NCI-H1048 (cell line): ENCODE results near the gene CABLES1.
"Not testable (repeated sequence)": the region's sequence is repeated elsewhere in the genome, so short reads cannot be mapped to it uniquely, and the experiment has no call there.

Source experiments
- DNase-seq: peaks from one replicate; lab custom pipeline; 2025; lab: John Stamatoyannopoulos, UW

The CABLES1 gene

GRCh38 chr18:23266717-23267446 is 131.6 kb downstream of the CABLES1 start:
- DNase-seq, result no peak

DNA sequence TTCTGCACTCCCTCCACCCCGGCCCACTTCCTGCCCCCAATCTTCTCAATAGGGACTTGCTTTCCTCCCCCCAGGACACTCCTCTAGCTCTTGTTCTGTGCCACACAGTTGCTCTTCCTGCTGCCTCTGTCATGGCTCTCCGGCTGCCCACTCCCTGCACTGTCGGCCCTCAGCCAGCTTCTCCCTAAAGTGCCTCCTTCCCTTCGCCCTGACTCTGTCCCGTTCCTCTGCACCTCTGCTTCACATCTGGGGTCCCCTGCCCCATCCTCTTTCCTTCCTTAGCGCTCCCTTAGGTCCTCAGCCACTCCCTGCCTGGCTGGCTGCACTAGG is 132.1 kb downstream of the CABLES1 start:
- DNase-seq, result no peak

DNA sequence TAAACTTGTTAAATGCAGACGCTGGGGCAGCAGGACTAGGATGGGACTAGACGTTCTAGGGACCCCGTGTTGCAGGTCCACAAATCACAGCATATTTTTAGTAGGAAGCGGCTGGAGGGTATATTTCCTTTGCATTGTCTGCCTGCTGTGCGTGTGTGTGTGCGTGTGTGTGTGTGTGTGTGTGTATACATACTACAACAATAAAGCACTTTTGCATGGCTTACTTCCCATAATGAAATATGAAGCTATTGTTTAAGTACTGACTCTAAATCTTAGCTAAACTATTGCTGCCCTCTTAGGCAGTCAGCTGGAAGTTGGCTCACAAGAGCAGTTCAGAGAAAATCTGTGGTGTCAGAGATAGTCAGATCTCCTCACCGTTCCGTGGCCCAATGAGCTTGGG is 133.4 kb downstream of the CABLES1 start:
- no peak for DNase-seq

DNA sequence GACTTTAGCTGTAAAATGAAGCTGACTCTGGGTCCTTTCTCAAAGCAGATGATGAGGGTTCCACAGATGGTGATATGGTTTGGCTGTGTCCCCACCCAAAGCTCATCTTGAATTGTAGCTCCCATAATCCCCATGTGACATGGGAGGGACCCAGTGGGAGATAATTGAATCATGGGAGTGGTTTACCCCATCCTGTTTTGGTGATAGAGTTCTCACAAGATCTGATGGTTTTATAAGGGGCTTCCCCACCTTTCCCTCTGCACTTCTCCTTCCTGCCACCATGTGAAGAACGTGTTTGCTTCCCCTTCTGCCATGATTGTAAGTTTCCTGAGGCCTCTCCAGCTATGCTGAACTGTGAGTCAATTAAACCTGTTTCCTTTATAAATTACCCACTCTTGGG is 133.8 kb downstream of the CABLES1 start:
- not testable (repeated sequence) for DNase-seq

GRCh38 chr18:23269928-23270327 is 134.6 kb downstream of the CABLES1 start:
- no peak for DNase-seq

- DNase-seq, result no peak
Measured at GRCh38 chr18:23270986-23271680, 135.8 kb downstream of the CABLES1 start.

- no peak for DNase-seq
Measured at GRCh38 chr18:23272498-23273232, 137.4 kb downstream of the CABLES1 start.

DNA sequence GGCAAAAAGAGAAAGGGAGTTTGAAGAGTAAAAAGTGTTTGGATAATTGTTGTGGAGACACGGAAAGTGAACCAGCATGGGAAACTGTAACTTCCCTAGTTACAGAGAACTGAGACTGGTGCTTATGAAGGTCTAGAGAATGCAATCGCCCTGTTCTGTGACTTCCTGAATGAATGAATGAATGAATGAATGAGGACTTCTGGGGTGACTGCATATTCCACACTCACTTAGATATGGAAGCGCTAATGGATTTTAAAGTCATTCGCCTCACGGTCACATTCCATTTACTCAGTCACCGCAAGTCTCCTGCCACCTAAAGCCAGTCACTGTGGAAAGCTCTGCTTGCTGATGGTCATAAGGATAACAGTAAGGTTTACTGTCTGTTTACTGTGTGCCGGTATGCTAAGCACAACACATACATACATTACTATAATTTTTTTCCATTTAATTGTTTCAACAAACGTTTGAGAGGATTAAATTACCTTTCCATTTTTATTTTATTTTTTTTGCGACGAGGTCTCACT is 138.2 kb downstream of the CABLES1 start:
- DNase-seq, result no peak

DNA sequence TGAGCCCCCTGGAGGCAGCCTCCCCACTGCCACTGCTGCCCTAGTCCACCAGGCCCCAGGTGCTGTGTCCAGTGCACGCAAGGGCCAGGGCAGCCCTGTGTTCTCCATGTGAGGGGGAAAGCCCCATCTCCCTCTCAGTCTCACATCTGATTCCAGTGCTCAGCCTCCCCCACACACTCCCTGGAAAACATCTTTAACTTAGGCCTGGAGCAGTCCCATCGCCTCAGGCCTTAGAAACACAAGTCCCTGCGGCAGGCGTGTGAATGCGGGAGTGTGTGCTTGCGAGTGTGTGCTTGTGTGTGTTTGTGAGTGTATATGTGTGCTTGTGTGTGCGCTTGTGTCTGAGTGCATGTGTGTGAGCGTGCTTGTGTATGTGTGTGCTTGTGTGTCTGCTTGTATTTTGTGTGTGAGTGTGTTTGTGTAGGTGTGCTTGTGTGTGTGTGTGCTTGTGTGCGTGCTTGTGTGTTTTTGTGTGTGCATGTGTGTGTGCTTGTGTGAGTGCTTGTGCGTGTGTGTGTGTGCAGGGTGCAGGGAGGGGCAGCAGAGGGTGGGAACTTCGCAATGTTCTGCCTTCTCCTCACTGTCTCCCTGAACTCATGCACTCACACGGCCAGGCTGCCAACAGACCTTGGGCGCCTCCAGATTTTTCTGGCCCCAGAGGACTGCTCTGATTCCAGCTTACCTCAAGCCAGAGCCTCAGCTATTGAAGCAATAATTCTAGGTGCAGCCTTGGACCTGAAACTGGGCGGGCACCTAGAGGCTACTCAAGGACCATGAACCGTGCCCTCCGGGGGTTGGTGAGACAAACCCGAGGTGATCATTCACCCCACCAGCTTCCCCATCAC is 139.6 kb downstream of the CABLES1 start:
- DNase-seq, result no peak

GRCh38 chr18:23276451-23276850 is 141.2 kb downstream of the CABLES1 start:
- no peak for DNase-seq

DNA sequence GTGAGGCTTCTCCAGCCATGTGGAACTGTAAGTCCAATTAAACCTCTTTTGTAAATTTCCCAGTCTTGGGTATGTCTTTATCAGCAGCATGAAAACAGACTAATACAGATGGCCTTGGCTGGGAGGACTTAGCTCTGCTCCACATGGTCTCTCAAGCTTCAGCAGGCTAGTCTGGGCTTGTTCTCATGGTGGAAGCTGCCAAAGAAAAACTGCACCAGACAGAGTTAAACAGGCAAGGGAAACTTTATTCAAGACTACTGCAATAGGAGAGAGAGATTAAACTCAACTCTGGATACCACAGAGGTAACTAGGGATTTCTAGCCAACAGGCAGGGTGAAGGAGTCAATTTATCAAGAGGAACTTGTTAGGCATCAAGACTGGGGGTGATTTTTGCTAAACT is 142.1 kb downstream of the CABLES1 start:
- DNase-seq, result no peak

- DNase-seq, result no peak
Measured at GRCh38 chr18:23279931-23280330, 144.6 kb downstream of the CABLES1 start.

GRCh38 chr18:23280844-23281243 is 145.6 kb downstream of the CABLES1 start:
- DNase-seq, result no peak

- DNase-seq, result peak; percentile 81
Measured at GRCh38 chr18:23281626-23282436, 146.5 kb downstream of the CABLES1 start.

GRCh38 chr18:23282437-23282781 is 147.1 kb downstream of the CABLES1 start:
- DNase-seq, result no peak

- no peak for DNase-seq
Measured at GRCh38 chr18:23283916-23284430, 148.7 kb downstream of the CABLES1 start.

- no peak for DNase-seq
Measured at GRCh38 chr18:23284629-23285028, 149.3 kb downstream of the CABLES1 start.

DNA sequence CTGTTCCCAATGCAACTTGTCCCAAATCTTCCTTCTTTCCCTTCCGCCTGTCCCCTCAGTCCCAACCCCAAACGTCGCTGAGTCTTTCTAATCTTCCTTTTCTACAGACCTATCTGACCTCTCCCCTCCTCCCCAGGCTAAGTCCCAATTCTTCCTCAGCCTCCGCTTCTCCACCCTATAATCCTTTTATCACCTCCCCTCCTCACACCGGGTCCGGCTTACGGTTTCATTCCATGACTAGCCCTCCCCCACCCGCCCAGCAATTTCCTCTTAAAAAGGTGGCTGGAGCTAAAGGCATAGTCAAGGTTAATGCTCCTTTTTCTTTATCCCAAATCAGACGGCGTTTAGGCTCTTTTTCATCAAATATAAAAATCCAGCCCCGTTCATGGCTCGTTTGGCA is 150.3 kb downstream of the CABLES1 start:
- DNase-seq, result not testable (repeated sequence)

GRCh38 chr18:23291456-23292205 is 156.3 kb downstream of the CABLES1 start:
- no peak for DNase-seq

DNA sequence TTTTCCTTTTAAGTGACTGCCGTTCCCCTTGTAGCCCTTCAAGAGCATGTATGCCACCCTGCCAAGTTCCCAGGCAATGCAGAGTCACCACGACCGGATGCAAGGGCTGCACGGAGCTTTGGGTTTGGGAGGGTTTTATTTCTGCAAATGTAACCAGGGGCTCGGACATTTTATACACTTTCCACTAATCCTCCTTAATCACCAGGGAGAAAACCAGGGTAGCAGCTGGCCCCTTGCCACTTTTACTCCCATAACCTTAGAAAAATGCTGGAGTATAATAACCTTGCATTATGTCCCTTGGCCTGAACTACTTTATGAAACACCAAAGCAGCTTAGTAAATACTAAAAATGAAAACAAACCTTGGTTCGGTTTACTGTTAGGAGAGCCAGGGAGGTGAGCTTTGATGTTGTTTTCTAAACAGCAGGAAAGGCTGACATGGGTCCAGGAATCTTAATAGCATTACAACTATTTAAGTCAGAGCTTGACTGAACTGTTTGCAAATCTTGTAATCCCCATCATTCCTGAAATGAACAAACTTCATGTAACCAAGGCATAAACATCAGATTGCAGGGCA is 165.0 kb downstream of the CABLES1 start:
- DNase-seq, result no peak
